ENCODE results near the gene HNRNPL. TPM values are rescaled to one million over a fixed set of nuclear protein-coding genes. Genes with fewer than 3 reads are reported as not detected.

Gene HNRNPL
- total and polyA plus RNA-seq, 9 of the 15 experiments (the other 6 are each of a cell fraction or from before 2014, with no cell fraction given), result 39.5 to 610 (median 299) TPM

DNA sequence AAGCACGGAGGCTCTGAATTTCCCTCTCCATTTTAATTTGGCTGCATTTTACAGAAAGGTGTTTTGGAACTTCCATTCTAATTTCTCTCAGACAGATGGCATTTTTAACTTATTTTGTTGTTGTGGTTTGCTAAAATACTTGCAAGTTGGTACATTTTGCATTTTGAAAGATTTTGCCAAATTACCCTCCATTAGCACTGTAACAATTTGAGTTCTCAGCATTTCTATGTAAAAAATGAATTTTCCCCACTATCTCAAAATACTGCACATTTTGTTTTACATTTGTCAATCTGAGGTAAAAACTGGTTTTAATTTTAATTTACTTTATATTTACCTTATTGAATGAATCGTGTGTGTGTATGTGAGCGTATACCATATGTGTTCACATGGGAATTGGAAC is 7.0 kb upstream of the HNRNPL start:
- 94% methylated on average over 3 of the region's 3 CpGs for WGBS (ENCODE audit: insufficient coverage, low coverage, missing lambda C conversion rate)
- Histone ChIP-seq H3K4me1 (replicated peaks in 1 of 2; ENCODE audit: control insufficient read depth in 2 of 2, insufficient read depth in 2 of 2, low read length in 2 of 2) (peaks cover 15 to 47% of the 10 kb centered on the region in 2 experiments), H3K36me3 (ENCODE audit: control insufficient read depth, insufficient read depth, low read length) (no peaks in the 10 kb centered on the region), H4K20me1 (replicated peaks; ENCODE audit: control insufficient read depth, insufficient read depth, low read length) (no peaks in the 10 kb centered on the region), H2AFZ (ENCODE audit: low read depth, low read length) (no peak overlapping the region), H3K9me1 (ENCODE audit: control insufficient read depth, insufficient read depth, low read length) (no peaks in the 10 kb centered on the region), H3K9ac (ENCODE audit: insufficient read depth in 1 of 2, low read depth in 2 of 2, low read length in 2 of 2) (no peak overlapping the region), H3K9me3 (replicated peaks; ENCODE audit: control insufficient read depth, insufficient read depth, low read depth, low read length) (no peaks in the 10 kb centered on the region), H3K79me2 (ENCODE audit: control insufficient read depth, insufficient read depth, low read length) (peaks cover 8% of the 10 kb centered on the region), H3K27me3 (ENCODE audit: control insufficient read depth in 2 of 2, insufficient read depth in 2 of 2, low read length in 2 of 2) (no peaks in the 10 kb centered on the region), H3K4me2 (ENCODE audit: insufficient read depth, low read length) (no peak overlapping the region), H3K27ac (ENCODE audit: extremely low read depth, low read depth, low read length) (no peak overlapping the region), H3K4me3 (no peak overlapping the region)
- ATAC-seq (no peak), DNase-seq (ENCODE audit: extremely low read depth in 1 of 4, low spot score in 3 of 4) (no peak), FAIRE-seq (no peak)
- in situ Hi-C loops (cut with MboI), result no loop called here
- POLR2A ChIA-PET, result no interaction called here
- CTCF ChIA-PET (ENCODE audit: low intra/inter-chr PET ratio), result no interaction called here
- BruUV-seq (replicated peaks), result no TSS peak
- intact Hi-C loops (cut with micrococcal nuclease), result no loop called here
- TF ChIP-seq NFIC (IDR thresholded peaks at IDR 0.05) (no peak), ZC3H4 (CRISPR knock-in tag; IDR thresholded peaks at IDR 0.05; ENCODE audit: borderline replicate concordance) (no peak), HNRNPL (IDR thresholded peaks at IDR 0.05; ENCODE audit: low read depth, low read length) (no peak), CHD1 (IDR thresholded peaks at IDR 0.05; ENCODE audit: low read length) (no peak), ADNP (tag; IDR thresholded peaks at IDR 0.05) (no peak), ZNF121 (CRISPR knock-in tag; conservative IDR thresholded peaks at IDR 0.05) (no peak), SAFB2 (IDR thresholded peaks at IDR 0.05; ENCODE audit: borderline replicate concordance, low read depth, low read length, severe bottlenecking) (no peak), ELK3 (CRISPR knock-in tag; IDR thresholded peaks at IDR 0.05) (no peak), TFAP4 (CRISPR knock-in tag; IDR thresholded peaks at IDR 0.05; ENCODE audit: borderline replicate concordance) (no peak), CAMTA2 (CRISPR knock-in tag; conservative IDR thresholded peaks at IDR 0.05) (no peak), HMG20B (CRISPR knock-in tag; IDR thresholded peaks at IDR 0.05) (no peak), TSC22D4 (tag; IDR thresholded peaks at IDR 0.05) (no peak), ATF7 (IDR thresholded peaks at IDR 0.05) (no peak), XRCC3 (IDR thresholded peaks at IDR 0.05) (no peak), ZNF282 (CRISPR knock-in tag; IDR thresholded peaks at IDR 0.05) (no peak)
- TF ChIP-seq, protein P1, sequence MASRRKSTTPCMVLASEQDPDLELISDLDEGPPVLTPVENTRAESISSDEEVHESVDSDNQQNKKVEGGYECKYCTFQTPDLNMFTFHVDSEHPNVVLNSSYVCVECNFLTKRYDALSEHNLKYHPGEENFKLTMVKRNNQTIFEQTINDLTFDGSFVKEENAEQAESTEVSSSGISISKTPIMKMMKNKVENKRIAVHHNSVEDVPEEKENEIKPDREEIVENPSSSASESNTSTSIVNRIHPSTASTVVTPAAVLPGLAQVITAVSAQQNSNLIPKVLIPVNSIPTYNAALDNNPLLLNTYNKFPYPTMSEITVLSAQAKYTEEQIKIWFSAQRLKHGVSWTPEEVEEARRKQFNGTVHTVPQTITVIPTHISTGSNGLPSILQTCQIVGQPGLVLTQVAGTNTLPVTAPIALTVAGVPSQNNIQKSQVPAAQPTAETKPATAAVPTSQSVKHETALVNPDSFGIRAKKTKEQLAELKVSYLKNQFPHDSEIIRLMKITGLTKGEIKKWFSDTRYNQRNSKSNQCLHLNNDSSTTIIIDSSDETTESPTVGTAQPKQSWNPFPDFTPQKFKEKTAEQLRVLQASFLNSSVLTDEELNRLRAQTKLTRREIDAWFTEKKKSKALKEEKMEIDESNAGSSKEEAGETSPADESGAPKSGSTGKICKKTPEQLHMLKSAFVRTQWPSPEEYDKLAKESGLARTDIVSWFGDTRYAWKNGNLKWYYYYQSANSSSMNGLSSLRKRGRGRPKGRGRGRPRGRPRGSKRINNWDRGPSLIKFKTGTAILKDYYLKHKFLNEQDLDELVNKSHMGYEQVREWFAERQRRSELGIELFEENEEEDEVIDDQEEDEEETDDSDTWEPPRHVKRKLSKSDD (conservative IDR thresholded peaks at IDR 0.05; ENCODE audit: low read length), result no peak
- TF ChIP-seq, protein P2, sequence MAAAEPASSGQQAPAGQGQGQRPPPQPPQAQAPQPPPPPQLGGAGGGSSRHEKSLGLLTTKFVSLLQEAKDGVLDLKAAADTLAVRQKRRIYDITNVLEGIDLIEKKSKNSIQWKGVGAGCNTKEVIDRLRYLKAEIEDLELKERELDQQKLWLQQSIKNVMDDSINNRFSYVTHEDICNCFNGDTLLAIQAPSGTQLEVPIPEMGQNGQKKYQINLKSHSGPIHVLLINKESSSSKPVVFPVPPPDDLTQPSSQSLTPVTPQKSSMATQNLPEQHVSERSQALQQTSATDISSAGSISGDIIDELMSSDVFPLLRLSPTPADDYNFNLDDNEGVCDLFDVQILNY (CRISPR knock-in tag; IDR thresholded peaks at IDR 0.05), result no peak
